Measurements from ENCODE around the gene AGBL1. TPM values are rescaled to one million over a fixed set of nuclear protein-coding genes. Genes with fewer than 3 reads are reported as not detected.

Gene AGBL1
- total RNA-seq, 1 experiment from 2014 or later, result not detected

DNA sequence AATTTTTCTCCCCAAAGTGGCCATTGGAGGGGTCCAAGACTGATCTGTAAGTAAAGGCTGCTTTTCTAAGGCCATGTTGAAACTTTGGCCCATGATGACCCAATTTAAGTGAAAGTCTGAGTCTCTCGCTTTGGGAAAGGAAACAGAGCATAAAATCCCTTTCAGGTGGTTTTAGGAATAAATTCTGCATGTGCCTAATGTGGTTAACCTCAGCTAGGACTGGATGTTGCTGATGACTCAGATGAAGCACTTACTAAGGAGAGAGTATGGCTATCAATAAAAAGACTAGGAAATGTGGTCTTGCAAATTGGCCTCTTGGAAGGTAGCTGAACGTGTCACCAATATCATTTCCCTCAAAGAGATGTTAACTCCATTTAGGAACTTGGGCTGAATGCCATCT lies 458.5 kb downstream of the AGBL1 start:
- no peak overlapping the region for H3K4me2 ChIP-seq (ENCODE audit: insufficient read depth, insufficient read length, low read length)
- H3K27ac ChIP-seq (ENCODE audit: insufficient read length, low read depth, low read length), result no peak overlapping the region
- H3K27me3 Mint-ChIP-seq (ENCODE audit: low read depth), result peaks cover 2% of the 10 kb centered on the region; the same call in 1 of the 2 replicates
- H4K8ac ChIP-seq (replicated peaks; ENCODE audit: insufficient read length, low read depth, low read length), result no peak overlapping the region
- no peak overlapping the region for H2AFZ ChIP-seq (ENCODE audit: low read length)
- no peak overlapping the region for H3K18ac ChIP-seq (ENCODE audit: insufficient read length, low read depth, low read length)
- H3K56ac ChIP-seq (ENCODE audit: insufficient read length, low read depth, low read length), result no peak overlapping the region
- H3K9me3 Mint-ChIP-seq, result no peaks in the 10 kb centered on the region; a peak in 1 of 5 replicates
- no peak overlapping the region for H3T11ph ChIP-seq (ENCODE audit: low read length)
- H3K23ac ChIP-seq (ENCODE audit: insufficient read length, low read depth, low read length), result no peak overlapping the region
- no peaks in the 10 kb centered on the region for H3K9me3 ChIP-seq (ENCODE audit: control insufficient read depth, low read depth, low read length)
- H2BK20ac ChIP-seq (ENCODE audit: low read depth, low read length, poor library complexity, severe bottlenecking), result no peak overlapping the region
- H3K79me2 ChIP-seq (ENCODE audit: insufficient read depth, low read length), result no peaks in the 10 kb centered on the region
- no peaks in the 10 kb centered on the region for H3K4me1 ChIP-seq (ENCODE audit: insufficient read depth, low read length)
- H3K4me3 Mint-ChIP-seq, result no peak overlapping the region
- H3K4me1 Mint-ChIP-seq, result no peaks in the 10 kb centered on the region
- H3K14ac ChIP-seq (ENCODE audit: insufficient read depth, low read length), result no peak overlapping the region
- H3K27ac Mint-ChIP-seq, result no peak overlapping the region
- no peak overlapping the region for H2BK120ac ChIP-seq (ENCODE audit: low read depth, low read length, poor library complexity, severe bottlenecking)
- WGBS (ENCODE audit: extremely low coverage, insufficient read length, low lambda C conversion rate), result no CpG with 5 or more reads among the region's 2 CpGs
- H4K20me1 ChIP-seq (ENCODE audit: control insufficient read depth, insufficient read depth, insufficient read length), result no peaks in the 10 kb centered on the region
- H3K23me2 ChIP-seq (ENCODE audit: insufficient read length, low read depth, low read length, poor library complexity, severe bottlenecking), result no peaks in the 10 kb centered on the region
- H3K4ac ChIP-seq (ENCODE audit: low read depth, low read length), result no peak overlapping the region
- no peak overlapping the region for H4K91ac ChIP-seq (ENCODE audit: insufficient read length, low read depth, low read length)
- DNase-seq, result no peak
- no peaks in the 10 kb centered on the region for H3K27me3 ChIP-seq (ENCODE audit: insufficient read depth, low read length)
- H3K9ac ChIP-seq (ENCODE audit: extremely low read depth, insufficient read length, low read length), result no peak overlapping the region
- no peak overlapping the region for H2BK12ac ChIP-seq (ENCODE audit: insufficient read length, low read depth, low read length)
- no peak overlapping the region for H2BK15ac ChIP-seq (ENCODE audit: low read depth, low read length)
- TF ChIP-seq, protein P1, sequence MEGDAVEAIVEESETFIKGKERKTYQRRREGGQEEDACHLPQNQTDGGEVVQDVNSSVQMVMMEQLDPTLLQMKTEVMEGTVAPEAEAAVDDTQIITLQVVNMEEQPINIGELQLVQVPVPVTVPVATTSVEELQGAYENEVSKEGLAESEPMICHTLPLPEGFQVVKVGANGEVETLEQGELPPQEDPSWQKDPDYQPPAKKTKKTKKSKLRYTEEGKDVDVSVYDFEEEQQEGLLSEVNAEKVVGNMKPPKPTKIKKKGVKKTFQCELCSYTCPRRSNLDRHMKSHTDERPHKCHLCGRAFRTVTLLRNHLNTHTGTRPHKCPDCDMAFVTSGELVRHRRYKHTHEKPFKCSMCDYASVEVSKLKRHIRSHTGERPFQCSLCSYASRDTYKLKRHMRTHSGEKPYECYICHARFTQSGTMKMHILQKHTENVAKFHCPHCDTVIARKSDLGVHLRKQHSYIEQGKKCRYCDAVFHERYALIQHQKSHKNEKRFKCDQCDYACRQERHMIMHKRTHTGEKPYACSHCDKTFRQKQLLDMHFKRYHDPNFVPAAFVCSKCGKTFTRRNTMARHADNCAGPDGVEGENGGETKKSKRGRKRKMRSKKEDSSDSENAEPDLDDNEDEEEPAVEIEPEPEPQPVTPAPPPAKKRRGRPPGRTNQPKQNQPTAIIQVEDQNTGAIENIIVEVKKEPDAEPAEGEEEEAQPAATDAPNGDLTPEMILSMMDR (conservative IDR thresholded peaks at IDR 0.05), result no peak
- no peak overlapping the region for H2BK5ac ChIP-seq (ENCODE audit: insufficient read length, low read length)
- H3K36me3 Mint-ChIP-seq (ENCODE audit: insufficient read depth in 1 of 3, low read depth in 3 of 3), result no peaks in the 10 kb centered on the region; a peak in 1 of 7 replicates
- H4K5ac ChIP-seq (ENCODE audit: insufficient read length, low read depth, low read length), result no peak overlapping the region
- H3K79me1 ChIP-seq (ENCODE audit: insufficient read depth, low read depth, low read length, poor library complexity, severe bottlenecking), result no peaks in the 10 kb centered on the region
- no peak overlapping the region for H2AK5ac ChIP-seq (ENCODE audit: insufficient read length, low read length)

Data from H9 (cell line).